HEK293 (cell line): ENCODE measurements around the gene P2RX6.

ENCODE experiments used
- GFI1B ChIP-seq: fragments of 450-650 bp; formaldehyde crosslinking; IDR thresholded peaks from 2 replicates; pipeline ENCODE4 v1.5.1; 2016; ENCODE audit warnings: missing biosample characterization, missing genetic modification characterization
- HOXA7 ChIP-seq: sonication (generic); formaldehyde crosslinking; IDR thresholded peaks from 2 replicates; pipeline ENCODE4 v1.8.1; 2022; ENCODE audit warnings: missing genetic modification reagents, borderline replicate concordance
- ZBTB8A ChIP-seq: fragments of 450-650 bp; formaldehyde crosslinking; IDR thresholded peaks from 2 replicates; pipeline ENCODE4 v1.5.1; 2016; ENCODE audit warnings: missing biosample characterization, missing genetic modification characterization
- ZFP41 ChIP-seq: fragments of 450-650 bp; formaldehyde crosslinking; IDR thresholded peaks from 2 replicates; pipeline ENCODE4 v1.5.1; 2016; ENCODE audit warnings: missing biosample characterization, missing genetic modification characterization, borderline replicate concordance
- ZNF140 ChIP-seq: fragments of 450-650 bp; formaldehyde crosslinking; IDR thresholded peaks from 2 replicates; pipeline ENCODE4 v1.5.1; 2016; ENCODE audit warnings: missing biosample characterization, missing genetic modification characterization
- ZNF274 ChIP-seq, 2 experiments: fragments of 200-500 bp in 1 of 2; fragments of 450-650 bp in 1 of 2; sonication (Bioruptor generic) in 1 of 2; formaldehyde crosslinking in 1 of 2; IDR thresholded peaks; 2 replicates each; pipeline versions ENCODE4 v1.5.1 to v1.6.1; 2014 to 2016; ENCODE audit warnings: borderline replicate concordance in 1 of 2, inconsistent platforms in 1 of 2, low read length in 1 of 2, missing biosample characterization in 1 of 2, missing genetic modification characterization in 1 of 2
- ZNF366 ChIP-seq: fragments of 450-650 bp; formaldehyde crosslinking; conservative IDR thresholded peaks from 2 replicates; pipeline ENCODE4 v1.5.1; 2016; ENCODE audit warnings: missing biosample characterization, missing genetic modification characterization
- ZNF404 ChIP-seq: fragments of 450-650 bp; formaldehyde crosslinking; IDR thresholded peaks from 2 replicates; pipeline ENCODE4 v1.5.1; 2017; ENCODE audit warnings: missing biosample characterization, missing genetic modification characterization
- ZNF416 ChIP-seq: fragments of 450-650 bp; formaldehyde crosslinking; IDR thresholded peaks from 2 replicates; pipeline ENCODE4 v1.5.1; 2016; ENCODE audit warnings: missing biosample characterization, missing genetic modification characterization
- ZNF48 ChIP-seq: fragments of 450-650 bp; formaldehyde crosslinking; IDR thresholded peaks from 2 replicates; pipeline ENCODE4 v1.5.1; 2016; ENCODE audit warnings: missing biosample characterization, missing genetic modification characterization
- ZNF501 ChIP-seq: fragments of 450-650 bp; formaldehyde crosslinking; IDR thresholded peaks from 2 replicates; pipeline ENCODE4 v1.5.1; 2016; ENCODE audit warnings: missing biosample characterization, missing genetic modification characterization
- ZNF521 ChIP-seq: fragments of 450-650 bp; formaldehyde crosslinking; IDR thresholded peaks from 2 replicates; pipeline ENCODE4 v1.5.1; 2017; ENCODE audit warnings: missing biosample characterization, mild to moderate bottlenecking, missing genetic modification characterization
- ZNF596 ChIP-seq: fragments of 450-650 bp; IDR thresholded peaks from 2 replicates; pipeline ENCODE4 v1.5.0; 2018; ENCODE audit warnings: missing biosample characterization, mild to moderate bottlenecking, missing genetic modification characterization, moderate library complexity
- ZNF621 ChIP-seq: fragments of 450-650 bp; formaldehyde crosslinking; IDR thresholded peaks from 2 replicates; pipeline ENCODE4 v1.5.1; 2017; ENCODE audit warnings: missing biosample characterization, missing genetic modification characterization
- ZNF660 ChIP-seq: fragments of 450-650 bp; IDR thresholded peaks from 2 replicates; pipeline ENCODE4 v1.5.1; 2018; ENCODE audit warnings: missing biosample characterization, mild to moderate bottlenecking, missing genetic modification characterization
- ZNF777 ChIP-seq: fragments of 450-650 bp; formaldehyde crosslinking; IDR thresholded peaks from 2 replicates; pipeline ENCODE4 v1.5.1; 2017; ENCODE audit warnings: missing biosample characterization, missing genetic modification characterization, borderline replicate concordance
- ZNF791 ChIP-seq: fragments of 450-650 bp; formaldehyde crosslinking; IDR thresholded peaks from 2 replicates; pipeline ENCODE4 v1.5.1; 2016; ENCODE audit warnings: missing biosample characterization, missing genetic modification characterization
- TF ChIP-seq, protein P1 (sequence below): fragments of 450-650 bp; formaldehyde crosslinking; IDR thresholded peaks from 2 replicates; pipeline ENCODE4; 2016; ENCODE audit warnings: missing biosample characterization, missing genetic modification characterization
- TF ChIP-seq, protein P2 (sequence below): fragments of 450-650 bp; formaldehyde crosslinking; IDR thresholded peaks from 2 replicates; pipeline ENCODE4 v1.5.1; 2016; ENCODE audit warnings: missing biosample characterization, missing genetic modification characterization
- TF ChIP-seq, protein P3 (sequence below): fragments of 450-650 bp; formaldehyde crosslinking; IDR thresholded peaks from 2 replicates; pipeline ENCODE4 v1.5.1; 2016; ENCODE audit warnings: missing biosample characterization, missing genetic modification characterization
- TF ChIP-seq, protein P4 (sequence below): fragments of 450-650 bp; formaldehyde crosslinking; IDR thresholded peaks from 2 replicates; pipeline ENCODE4 v1.5.1; 2016; ENCODE audit warnings: missing biosample characterization, missing genetic modification characterization, low read depth
- TF ChIP-seq, protein P5 (sequence below): fragments of 450-650 bp; formaldehyde crosslinking; IDR thresholded peaks from 2 replicates; pipeline ENCODE4 v1.5.1; 2016; ENCODE audit warnings: missing biosample characterization, missing genetic modification characterization
- TF ChIP-seq, protein P6 (sequence below): fragments of 450-650 bp; formaldehyde crosslinking; conservative IDR thresholded peaks from 2 replicates; pipeline ENCODE4 v1.5.1; 2016; ENCODE audit warnings: low read depth, missing biosample characterization, missing genetic modification characterization
- TF ChIP-seq, protein P7 (sequence below): fragments of 450-650 bp; formaldehyde crosslinking; optimal IDR thresholded peaks from 2 replicates; pipeline ENCODE3; 2016; ENCODE audit warnings: missing biosample characterization, mild to moderate bottlenecking, missing genetic modification characterization

Gene P2RX6

DNA sequence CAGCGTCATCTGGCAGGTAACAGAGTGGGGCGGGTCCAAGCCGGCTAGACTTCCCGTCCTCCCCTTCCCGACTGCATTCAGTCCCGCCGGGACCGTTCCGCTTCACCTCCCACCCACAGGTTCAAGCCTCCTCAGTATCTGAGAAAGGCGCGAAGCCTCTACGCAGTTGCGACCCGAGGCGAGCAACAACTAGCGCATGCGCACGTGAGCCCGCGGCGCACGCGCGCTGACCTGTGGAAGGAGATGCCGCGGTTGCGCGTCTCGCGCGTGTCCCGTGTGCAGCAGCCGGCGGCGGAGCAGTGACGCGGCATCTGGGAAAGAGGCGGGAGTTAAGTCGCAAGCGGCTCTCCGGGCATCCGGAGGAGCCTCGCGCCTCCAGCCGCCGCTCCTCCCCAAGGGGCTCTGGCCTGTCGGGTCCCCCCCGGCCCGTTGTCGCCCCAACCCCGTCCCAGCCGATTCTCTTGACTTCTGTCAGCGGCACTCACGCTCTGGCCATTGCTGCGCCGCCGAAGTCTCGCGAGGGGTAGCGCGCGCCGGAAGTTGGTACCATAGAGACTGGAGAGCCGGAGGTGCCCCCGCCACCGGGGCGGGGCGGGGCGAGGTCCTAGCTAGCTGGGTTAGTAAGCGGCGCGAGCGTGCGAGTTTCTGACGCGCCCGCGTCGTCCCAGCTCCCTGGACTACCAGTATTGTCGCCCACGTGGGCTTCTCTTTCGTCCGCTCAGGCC, 13.2 kb upstream of the P2RX6 start, which contains the start of gene THAP7 (continued):
- TF ChIP-seq, protein P1, sequence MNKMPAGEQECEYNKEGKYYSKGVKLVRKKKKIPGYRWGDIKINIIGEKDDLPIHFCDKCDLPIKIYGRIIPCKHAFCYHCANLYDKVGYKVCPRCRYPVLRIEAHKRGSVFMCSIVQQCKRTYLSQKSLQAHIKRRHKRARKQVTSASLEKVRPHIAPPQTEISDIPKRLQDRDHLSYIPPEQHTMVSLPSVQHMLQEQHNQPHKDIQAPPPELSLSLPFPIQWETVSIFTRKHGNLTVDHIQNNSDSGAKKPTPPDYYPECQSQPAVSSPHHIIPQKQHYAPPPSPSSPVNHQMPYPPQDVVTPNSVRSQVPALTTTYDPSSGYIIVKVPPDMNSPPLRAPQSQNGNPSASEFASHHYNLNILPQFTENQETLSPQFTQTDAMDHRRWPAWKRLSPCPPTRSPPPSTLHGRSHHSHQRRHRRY (tag by site-specific recombination) = no peak
- peak; percentile 59; the same call in 1 of the 2 replicates for TF ChIP-seq ZNF660
- no peak for TF ChIP-seq ZNF416 (tag by site-specific recombination)
- TF ChIP-seq HOXA7 (CRISPR knock-in tag) = no peak
- TF ChIP-seq, protein P2, sequence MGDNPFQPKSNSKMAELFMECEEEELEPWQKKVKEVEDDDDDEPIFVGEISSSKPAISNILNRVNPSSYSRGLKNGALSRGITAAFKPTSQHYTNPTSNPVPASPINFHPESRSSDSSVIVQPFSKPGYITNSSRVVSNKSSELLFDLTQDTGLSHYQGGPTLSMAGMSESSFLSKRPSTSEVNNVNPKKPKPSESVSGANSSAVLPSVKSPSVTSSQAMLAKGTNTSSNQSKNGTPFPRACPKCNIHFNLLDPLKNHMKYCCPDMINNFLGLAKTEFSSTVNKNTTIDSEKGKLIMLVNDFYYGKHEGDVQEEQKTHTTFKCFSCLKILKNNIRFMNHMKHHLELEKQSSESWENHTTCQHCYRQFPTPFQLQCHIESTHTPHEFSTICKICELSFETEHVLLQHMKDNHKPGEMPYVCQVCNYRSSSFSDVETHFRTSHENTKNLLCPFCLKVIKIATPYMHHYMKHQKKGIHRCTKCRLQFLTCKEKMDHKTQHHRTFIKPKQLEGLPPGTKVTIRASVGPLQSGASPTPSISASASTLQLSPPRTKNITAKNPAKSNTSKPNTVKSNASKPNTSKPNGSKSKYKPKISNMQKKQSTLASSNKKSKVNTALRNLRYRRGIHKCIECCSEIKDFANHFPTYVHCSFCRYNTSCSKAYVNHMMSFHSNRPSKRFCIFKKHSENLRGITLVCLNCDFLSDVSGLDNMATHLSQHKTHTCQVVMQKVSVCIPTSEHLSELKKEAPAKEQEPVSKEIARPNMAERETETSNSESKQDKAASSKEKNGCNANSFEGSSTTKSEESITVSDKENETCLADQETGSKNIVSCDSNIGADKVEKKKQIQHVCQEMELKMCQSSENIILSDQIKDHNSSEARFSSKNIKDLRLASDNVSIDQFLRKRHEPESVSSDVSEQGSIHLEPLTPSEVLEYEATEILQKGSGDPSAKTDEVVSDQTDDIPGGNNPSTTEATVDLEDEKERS (tag by site-specific recombination) = no peak
- TF ChIP-seq ZNF621 (tag by site-specific recombination) = no peak
- TF ChIP-seq, protein P3, sequence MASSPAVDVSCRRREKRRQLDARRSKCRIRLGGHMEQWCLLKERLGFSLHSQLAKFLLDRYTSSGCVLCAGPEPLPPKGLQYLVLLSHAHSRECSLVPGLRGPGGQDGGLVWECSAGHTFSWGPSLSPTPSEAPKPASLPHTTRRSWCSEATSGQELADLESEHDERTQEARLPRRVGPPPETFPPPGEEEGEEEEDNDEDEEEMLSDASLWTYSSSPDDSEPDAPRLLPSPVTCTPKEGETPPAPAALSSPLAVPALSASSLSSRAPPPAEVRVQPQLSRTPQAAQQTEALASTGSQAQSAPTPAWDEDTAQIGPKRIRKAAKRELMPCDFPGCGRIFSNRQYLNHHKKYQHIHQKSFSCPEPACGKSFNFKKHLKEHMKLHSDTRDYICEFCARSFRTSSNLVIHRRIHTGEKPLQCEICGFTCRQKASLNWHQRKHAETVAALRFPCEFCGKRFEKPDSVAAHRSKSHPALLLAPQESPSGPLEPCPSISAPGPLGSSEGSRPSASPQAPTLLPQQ = peak; percentile 67
- TF ChIP-seq, protein P4, sequence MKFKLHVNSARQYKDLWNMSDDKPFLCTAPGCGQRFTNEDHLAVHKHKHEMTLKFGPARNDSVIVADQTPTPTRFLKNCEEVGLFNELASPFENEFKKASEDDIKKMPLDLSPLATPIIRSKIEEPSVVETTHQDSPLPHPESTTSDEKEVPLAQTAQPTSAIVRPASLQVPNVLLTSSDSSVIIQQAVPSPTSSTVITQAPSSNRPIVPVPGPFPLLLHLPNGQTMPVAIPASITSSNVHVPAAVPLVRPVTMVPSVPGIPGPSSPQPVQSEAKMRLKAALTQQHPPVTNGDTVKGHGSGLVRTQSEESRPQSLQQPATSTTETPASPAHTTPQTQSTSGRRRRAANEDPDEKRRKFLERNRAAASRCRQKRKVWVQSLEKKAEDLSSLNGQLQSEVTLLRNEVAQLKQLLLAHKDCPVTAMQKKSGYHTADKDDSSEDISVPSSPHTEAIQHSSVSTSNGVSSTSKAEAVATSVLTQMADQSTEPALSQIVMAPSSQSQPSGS = no peak
- no peak for TF ChIP-seq GFI1B (tag by site-specific recombination)
- peak; percentile 15; the same call in 1 of the 2 replicates for TF ChIP-seq ZNF366 (tag by site-specific recombination)
- TF ChIP-seq, protein P5, sequence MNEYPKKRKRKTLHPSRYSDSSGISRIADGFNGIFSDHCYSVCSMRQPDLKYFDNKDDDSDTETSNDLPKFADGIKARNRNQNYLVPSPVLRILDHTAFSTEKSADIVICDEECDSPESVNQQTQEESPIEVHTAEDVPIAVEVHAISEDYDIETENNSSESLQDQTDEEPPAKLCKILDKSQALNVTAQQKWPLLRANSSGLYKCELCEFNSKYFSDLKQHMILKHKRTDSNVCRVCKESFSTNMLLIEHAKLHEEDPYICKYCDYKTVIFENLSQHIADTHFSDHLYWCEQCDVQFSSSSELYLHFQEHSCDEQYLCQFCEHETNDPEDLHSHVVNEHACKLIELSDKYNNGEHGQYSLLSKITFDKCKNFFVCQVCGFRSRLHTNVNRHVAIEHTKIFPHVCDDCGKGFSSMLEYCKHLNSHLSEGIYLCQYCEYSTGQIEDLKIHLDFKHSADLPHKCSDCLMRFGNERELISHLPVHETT (tag by site-specific recombination) = 0 out of 2 replicates have a peak, but pooled peaks have one; percentile 21
- TF ChIP-seq ZNF274 (IDR thresholded peaks at IDR 0.05; ENCODE audit: low read length) = no peak
- TF ChIP-seq ZNF274 (tag by site-specific recombination; IDR thresholded peaks at IDR 0.05; ENCODE audit: borderline replicate concordance) = no peak
- TF ChIP-seq ZBTB8A (tag by site-specific recombination) = peak; percentile 28
- no peak for TF ChIP-seq ZNF596 (tag by site-specific recombination)
- TF ChIP-seq ZNF791 (tag by site-specific recombination) = no peak
- TF ChIP-seq ZNF521 (tag by site-specific recombination) = no peak
- TF ChIP-seq ZNF48 (tag by site-specific recombination) = no peak
- TF ChIP-seq, protein P6, sequence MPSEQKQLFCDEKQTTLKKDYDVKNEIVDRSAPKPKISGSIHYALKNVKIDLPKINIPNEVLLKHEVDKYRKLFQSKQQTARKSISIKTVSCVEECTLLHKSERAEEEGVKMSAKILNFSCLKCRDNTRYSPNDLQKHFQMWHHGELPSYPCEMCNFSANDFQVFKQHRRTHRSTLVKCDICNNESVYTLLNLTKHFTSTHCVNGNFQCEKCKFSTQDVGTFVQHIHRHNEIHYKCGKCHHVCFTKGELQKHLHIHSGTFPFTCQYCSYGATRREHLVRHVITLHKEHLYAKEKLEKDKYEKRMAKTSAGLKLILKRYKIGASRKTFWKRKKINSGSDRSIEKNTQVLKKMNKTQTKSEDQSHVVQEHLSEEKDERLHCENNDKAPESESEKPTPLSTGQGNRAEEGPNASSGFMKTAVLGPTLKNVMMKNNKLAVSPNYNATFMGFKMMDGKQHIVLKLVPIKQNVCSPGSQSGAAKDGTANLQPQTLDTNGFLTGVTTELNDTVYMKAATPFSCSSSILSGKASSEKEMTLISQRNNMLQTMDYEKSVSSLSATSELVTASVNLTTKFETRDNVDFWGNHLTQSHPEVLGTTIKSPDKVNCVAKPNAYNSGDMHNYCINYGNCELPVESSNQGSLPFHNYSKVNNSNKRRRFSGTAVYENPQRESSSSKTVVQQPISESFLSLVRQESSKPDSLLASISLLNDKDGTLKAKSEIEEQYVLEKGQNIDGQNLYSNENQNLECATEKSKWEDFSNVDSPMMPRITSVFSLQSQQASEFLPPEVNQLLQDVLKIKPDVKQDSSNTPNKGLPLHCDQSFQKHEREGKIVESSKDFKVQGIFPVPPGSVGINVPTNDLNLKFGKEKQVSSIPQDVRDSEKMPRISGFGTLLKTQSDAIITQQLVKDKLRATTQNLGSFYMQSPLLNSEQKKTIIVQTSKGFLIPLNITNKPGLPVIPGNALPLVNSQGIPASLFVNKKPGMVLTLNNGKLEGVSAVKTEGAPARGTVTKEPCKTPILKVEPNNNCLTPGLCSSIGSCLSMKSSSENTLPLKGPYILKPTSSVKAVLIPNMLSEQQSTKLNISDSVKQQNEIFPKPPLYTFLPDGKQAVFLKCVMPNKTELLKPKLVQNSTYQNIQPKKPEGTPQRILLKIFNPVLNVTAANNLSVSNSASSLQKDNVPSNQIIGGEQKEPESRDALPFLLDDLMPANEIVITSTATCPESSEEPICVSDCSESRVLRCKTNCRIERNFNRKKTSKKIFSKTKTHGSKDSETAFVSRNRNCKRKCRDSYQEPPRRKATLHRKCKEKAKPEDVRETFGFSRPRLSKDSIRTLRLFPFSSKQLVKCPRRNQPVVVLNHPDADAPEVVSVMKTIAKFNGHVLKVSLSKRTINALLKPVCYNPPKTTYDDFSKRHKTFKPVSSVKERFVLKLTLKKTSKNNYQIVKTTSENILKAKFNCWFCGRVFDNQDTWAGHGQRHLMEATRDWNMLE (tag by site-specific recombination) = peak; percentile 60
- TF ChIP-seq ZNF777 (tag by site-specific recombination) = no peak
- no peak for TF ChIP-seq ZNF404 (tag by site-specific recombination)
- no peak for TF ChIP-seq ZNF140 (tag by site-specific recombination)
- TF ChIP-seq ZFP41 = no peak
- TF ChIP-seq, protein P7, sequence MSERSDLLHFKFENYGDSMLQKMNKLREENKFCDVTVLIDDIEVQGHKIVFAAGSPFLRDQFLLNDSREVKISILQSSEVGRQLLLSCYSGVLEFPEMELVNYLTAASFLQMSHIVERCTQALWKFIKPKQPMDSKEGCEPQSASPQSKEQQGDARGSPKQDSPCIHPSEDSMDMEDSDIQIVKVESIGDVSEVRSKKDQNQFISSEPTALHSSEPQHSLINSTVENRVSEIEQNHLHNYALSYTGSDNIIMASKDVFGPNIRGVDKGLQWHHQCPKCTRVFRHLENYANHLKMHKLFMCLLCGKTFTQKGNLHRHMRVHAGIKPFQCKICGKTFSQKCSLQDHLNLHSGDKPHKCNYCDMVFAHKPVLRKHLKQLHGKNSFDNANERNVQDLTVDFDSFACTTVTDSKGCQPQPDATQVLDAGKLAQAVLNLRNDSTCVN (tag by site-specific recombination) = peak; percentile 99
- peak; percentile 86; the same call in 1 of the 2 replicates for TF ChIP-seq ZNF501
